Activated gamma-delta T cell treated with Interleukin-2 at 50 U/mL for 16 hours (primary cell): ENCODE results near the gene ANO9.
"Not testable (repeated sequence)": the region's sequence is repeated elsewhere in the genome, so short reads cannot be mapped to it uniquely, and the experiment has no call there.

ENCODE experiments used
- DNase-seq: peaks from one replicate; pipeline ENCODE4 v3.0.0-alpha.2; 2020

Gene ANO9

DNA sequence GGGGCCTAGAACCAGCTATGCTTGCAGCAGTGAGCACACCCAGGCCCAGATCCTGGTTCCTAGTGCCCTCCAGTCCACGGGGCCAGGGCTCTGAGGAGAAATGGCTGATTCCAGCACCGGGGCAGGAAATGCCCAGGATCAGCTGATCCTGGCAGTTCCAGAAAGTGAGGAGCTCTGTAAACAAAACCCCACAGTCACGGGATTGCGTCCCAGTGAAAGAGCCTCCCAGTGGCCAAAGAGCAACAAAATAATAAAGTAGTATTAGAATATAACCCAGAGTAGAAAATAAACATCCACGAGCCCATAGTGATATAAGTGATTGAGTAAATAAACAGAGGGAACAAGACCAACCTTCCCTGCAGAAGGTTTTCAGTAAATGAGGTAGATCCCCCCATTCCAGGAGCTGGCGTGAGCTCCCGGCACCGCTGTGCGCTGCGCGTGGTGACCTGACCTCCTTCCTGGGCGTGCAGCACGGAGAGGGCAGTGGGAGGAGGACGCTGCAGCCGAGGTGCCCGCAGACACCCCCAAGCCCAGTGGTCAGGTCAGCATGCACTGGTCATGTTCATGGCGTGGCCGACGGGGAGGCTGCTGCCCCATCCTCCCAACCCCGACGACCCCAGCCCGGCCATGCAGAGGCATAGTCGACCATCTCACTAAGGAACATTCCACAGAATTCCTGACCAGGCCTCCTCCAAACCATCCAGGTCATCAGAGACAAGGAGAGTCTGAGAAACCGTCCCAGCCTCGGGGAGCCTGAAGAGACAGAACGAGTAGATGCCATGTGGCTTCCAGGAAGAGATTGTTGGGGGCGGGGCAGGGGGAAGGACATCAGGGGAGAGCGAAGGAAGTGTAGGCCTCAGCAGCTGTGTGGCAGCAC, 28.1 kb upstream of the ANO9 start:
- no peak for DNase-seq

DNA sequence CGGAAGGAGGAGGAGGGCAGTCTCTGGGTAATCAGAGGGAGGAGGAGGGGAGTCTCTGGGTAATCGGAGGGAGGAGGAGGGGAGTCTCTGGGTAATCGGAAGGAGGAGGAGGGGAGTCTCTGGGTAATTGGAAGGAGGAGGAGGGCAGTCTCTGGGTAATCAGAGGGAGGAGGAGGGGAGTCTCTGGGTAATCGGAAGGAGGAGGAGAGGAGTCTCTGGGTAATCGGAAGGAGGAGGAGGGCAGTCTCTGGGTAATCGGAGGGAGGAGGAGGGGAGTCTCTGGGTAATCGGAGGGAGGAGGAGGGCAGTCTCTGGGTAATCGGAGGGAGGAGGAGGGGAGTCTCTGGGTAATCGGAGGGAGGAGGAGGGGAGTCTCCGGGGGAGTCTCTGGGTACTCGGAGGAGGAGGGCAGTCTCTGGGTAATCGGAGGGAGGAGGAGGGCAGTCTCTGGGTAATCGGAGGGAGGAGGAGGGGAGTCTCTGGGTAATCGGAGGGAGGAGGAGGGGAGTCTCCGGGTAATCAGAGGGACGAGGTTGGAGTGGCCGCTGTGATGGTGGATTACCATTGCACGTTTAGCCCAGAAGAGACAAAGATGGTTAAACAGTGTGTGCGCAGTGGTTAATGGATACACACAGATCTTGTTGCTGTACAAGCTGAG, 27.3 kb upstream of the ANO9 start:
- not testable (repeated sequence) for DNase-seq

GRCh38 chr11:468493-468892, 26.7 kb upstream of the ANO9 start:
- DNase-seq, result no peak

- DNase-seq, result no peak
Measured at GRCh38 chr11:468036-468435, 26.2 kb upstream of the ANO9 start.

GRCh38 chr11:465896-466530, 24.2 kb upstream of the ANO9 start:
- no peak for DNase-seq

DNA sequence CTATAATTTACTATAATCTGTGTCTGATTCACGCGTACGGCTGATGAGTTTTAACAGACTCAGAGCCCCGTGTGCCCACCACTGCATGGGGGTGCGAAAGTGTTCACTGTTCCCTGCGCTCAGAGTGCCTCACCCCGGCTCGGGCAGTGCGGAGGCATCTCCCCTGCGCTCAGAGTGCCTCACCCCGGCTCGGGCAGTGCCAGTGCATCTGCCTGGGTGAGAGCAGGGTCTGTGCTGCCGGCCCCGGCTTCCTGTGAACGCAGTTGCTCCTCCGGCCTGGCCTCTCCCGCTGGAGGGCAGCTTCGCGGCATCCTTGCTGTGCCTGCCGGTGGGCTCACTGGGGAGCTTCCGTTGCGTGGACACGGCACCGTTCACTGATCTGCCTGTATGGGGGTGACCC, 22.5 kb upstream of the ANO9 start:
- no peak for DNase-seq

GRCh38 chr11:462107-462890, 20.5 kb upstream of the ANO9 start:
- no peak for DNase-seq

DNA sequence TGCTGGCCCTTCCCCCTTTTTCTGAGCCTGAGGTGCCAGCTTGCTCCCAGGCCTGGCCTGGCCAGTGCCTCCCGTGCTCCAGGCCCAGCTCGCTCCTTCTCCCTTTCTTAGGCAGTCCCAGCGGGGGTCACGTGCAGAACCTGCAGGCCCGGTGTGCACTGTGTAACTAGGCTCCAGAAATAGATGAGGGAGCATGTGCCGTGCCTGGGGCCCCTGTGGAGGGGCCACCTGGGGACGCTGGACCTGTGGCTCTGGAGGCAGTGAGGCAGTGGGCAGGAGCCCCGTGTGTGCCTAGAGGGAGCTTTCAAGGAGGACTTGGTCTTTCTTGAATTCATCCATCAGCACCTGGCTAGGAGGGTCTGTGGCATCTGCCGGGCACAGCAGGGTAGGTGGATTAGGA, 19.8 kb upstream of the ANO9 start:
- no peak for DNase-seq

- no peak for DNase-seq
Measured at GRCh38 chr11:460331-461199, 18.8 kb upstream of the ANO9 start.

DNA sequence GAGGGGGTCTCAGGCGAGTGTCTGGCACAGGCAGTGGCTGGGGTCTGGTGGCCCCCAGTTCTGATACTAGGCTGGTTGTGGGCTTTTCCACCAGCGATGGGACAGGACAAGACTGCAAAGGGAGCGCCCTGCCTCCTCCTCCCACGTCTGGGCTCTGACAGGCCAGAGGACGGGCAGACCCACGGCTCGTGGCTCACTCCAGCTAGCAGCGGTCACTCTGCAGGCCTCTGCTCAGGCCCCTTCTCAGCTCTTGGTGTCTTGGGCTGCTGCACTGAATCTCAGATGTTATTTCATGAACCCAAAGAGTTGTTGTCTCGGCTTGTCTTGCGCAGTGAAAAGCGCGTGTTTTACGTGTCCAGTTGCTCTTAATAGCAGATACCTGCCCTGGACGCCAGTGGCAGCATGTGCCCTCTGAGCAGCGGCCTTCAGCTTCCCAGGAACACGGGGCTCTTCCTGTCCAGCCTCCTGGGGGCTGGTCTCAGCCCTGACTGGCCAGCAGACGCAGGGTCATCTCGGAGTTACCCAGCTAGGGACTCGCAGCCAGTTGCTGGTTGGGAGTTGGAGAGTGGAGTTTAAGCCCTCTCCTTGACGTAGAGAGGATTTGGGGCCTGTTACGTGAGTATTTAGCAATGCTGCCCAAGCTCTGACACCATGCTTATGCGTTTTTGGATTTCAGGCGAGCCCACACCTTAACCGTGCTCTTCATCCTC, 17.9 kb upstream of the ANO9 start:
- no peak for DNase-seq

DNA sequence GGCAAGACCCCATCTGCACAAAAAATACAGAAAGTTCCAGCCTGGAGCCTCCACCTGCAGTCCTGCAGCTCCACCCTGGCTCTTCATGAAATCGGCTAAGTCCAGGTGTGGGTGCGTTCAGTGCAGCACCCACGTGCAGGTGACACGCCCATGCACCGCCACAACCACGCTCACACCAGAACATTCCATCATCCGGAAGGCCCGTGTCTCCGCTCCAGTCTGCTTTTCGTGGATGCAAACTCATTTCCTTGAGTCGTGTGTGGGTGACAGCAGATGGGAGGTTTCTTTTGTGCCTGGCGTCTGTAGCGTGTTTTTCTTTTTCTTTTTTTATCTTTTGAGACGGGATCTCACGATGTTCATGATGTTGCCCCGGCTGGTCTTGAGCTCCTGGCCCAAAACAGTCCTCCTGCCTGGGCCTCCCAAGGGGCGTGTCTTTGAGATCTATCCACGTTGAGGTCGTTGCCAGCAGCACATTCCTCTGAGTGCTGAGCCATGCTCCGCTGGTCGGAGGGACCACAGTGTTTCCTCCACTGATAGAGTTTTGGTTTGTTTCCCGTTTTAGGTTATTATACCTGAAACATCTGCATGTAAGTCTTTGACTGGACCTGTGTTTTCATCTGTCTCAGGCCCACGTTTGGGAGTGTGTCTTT, 15.4 kb upstream of the ANO9 start:
- no peak for DNase-seq

GRCh38 chr11:456533-456932, 14.7 kb upstream of the ANO9 start:
- DNase-seq, result peak; percentile 29

DNA sequence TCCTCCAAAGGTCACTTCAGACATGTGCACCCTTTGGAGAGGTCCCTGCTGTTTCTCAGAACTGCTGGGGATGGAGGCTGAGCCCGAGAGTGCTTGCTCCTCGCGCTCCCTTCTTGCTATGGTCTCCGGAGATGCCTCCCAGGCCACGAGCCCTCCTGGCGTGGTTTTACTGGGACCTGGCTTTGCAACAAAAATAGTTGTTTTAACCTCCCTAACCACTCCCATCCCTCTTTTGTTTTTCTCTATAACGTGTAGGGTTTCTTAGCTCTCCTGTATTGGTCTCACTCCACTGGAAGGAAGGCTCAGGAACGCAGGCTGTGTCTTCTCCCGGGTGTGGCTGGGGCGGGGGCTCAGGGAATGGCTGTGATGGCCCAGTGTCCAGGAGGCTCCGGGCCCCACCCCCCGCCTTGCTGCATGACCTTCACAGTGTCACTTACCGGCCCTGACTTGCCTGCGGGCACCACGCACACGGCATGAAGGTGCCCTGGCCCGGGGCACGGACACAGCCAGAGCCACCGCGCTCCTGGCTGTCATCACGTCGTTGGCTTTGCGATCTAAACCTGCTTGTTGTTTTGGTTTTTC, 13.8 kb upstream of the ANO9 start:
- DNase-seq, result no peak

- no peak for DNase-seq
Measured at GRCh38 chr11:454801-455565, 13.2 kb upstream of the ANO9 start.

DNA sequence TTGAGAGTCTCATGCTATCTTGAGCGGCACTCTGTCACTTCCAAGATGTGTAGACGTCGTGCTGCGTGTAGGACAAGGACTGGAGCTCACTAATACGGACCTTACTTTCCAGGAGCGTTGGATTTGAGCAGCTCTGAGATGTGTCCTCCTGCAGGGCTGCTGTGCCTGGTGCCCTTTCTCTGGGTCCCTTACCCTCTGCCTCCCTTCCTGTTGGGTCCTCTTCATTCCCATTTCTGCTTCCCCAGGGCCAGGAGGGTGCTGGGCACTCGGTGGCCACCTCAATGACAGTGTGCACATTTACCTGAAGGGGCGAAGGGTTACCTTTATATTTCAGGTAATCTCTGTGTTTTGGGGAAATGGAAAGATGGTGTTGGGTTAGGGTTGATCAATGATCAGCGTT, 12.2 kb upstream of the ANO9 start:
- no peak for DNase-seq

DNA sequence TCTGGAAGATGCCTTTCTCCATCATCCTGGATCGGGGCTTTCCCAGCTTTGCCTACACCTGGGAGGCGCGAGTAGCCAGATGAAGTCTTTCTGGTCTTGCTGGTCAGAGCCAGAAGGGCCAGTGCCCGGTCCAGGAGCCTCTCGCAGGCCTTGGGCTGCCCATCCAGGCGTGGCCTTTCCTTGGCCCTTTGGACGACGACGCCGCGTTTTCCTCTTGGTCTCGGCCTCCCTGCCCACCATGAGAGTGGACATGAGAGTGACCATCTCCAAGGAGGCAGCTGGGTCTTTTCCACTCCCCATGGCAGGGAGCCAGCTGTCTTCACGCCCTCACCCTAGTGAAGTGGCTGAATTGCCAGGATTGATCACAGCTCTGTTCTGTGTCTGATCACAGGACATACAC, 11.8 kb upstream of the ANO9 start:
- DNase-seq, result no peak

DNA sequence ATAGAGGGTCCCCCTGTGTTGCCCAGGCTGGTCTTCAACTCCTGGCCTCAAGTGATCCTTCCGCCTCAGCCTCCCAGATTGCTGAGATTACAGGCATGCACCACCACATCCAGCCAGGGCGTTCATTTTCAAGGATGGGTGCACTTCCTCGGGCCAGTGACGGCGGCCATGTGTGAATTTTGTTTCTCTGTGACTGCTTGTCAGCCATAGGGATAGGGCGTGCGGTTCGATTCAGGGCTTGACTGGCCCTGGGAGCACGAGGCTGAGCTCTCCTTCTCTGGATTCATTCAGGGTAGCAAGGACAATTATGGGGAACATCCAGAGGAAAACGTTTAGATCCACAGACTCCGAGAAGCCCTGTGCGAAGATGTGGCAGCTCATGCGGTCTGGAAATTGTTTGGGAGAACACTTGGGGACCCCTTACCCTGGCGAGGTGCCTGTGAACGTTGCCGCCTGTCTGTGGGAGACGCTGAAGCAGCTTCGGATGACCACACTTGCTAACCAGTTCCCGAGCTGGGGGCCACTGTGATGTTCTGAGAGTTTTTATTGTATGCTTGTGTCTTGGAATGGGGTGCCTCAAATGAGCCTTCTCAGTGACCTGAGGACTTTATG, 11.2 kb upstream of the ANO9 start:
- no peak for DNase-seq

DNA sequence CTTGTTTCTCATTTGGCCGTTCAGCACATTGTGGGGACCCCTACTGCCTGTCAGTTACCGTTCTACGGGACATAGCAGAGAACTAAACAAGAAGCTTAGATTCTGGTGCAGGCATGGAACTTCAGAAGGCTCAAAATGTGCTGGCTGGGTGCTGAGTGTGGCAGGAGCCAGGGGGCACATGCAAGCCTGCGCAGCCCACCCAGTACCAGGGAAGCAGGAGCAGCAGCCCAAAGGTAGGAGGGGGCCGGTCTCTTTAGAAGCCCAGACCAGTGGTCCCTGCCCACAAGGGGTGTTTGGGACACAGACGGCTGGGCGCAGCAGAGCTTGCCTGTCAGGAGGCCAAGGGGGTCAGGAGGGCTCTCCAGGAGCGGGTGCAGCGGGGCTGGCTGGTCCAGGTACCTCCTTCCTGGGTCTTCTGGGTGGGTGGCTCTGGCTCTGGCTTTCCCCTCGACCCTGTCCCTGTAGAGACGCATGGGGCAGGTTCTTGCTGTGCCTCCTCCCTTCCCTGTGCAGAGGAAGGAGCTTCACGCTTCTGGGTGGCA, 10.5 kb upstream of the ANO9 start:
- DNase-seq, result no peak

DNA sequence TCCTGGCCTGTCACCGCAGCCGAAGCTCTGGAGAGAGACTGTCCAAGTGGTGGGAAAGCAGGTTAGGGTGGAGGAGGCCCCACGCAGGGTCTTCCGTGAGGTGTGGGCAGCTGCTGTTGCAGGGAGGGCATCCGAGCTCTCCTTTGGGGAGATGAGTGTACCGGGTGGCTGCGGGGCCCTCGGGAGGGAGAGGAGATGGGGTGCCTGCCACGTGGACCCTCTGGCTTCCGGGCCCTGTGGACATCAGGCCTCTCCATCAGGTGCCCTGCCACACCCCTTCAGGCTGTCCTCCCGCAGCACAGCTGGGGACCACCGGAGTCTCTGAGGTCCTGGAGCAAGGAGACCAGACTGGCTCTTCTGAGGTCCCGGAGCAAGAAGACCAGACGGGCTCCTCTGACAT, 9.9 kb upstream of the ANO9 start:
- no peak for DNase-seq
